ENCODE measurements around the gene ALPG.
A peak's percentile ranks its signal among the peaks of the same experiment; 100 is the strongest.

The ALPG gene

DNA sequence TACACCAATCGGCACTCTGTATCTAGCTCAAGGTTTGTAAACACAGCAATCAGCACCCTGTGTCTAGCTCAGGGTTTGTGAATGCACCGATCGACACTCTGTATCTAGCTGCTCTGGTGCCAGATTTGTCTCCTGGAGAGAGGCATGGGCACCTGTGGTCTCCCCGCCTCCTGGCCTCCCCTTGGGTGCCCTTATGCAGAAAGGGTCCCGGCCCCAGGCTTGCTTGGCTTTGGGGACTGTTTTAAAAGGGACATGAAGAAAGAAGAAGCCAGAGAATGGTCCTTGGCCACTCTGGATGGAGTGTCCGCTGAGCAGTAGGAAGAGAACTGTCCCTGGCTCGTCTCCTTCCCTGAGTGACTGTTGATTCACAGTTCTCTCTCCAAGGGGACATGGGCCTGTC is 39.6 kb upstream of the ALPG start:
- H3K79me2 ChIP-seq (ENCODE audit: insufficient read depth, low read length), result no peaks in the 10 kb centered on the region

DNA sequence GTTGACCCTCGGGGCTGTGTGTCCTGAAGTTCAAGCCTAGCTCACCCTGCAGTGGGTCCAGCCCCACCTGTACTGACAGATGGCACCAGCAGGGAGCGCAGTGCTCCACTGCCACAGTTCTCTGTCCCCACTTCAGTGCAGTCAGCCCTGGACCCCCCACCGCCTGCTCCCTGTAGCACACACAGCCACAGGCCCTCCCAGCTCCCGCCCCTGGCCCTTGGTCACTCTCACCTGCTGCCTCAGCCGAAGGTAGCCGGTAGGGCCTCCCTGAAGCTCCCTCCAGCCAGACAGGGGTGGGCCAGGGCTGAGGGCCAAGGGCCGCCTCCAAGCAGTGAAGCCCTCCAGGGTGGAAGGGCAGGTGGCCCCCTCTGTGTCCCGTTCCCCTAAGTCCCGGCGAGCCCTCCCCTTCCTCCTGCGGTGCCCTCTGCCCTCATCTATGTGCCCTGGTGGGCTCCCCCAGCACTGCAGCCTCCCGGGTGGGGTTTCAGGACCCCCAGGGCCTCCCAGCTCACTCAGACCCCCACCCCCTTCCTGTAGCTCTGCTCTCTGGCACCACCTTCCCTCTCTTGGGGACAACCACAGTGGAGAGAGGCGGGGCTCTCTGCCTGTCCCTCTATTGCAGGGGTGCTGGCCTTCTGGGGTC is 38.9 kb upstream of the ALPG start:
- TF ChIP-seq CTCF (IDR thresholded peaks at IDR 0.05; ENCODE audit: low read length) (peak; percentile 39; the same call in 1 of the 2 replicates), EZH2 (IDR thresholded peaks at IDR 0.05; ENCODE audit: borderline replicate concordance, low read length) (no peak)
- Histone ChIP-seq H3K9ac (ENCODE audit: low read length) (no peak overlapping the region), H3K27ac (ENCODE audit: low read depth, low read length, poor library complexity, severe bottlenecking) (no peak overlapping the region), H3K4me2 (ENCODE audit: low read length) (no peak overlapping the region), H3K4me3 (ENCODE audit: low read depth, low read length, poor library complexity, severe bottlenecking) (no peak overlapping the region), H4K20me1 (ENCODE audit: insufficient read depth, low read length) (no peaks in the 10 kb centered on the region), H3F3A (ENCODE audit: insufficient read depth, low read length) (no peaks in the 10 kb centered on the region), H3K27me3 (ENCODE audit: insufficient read depth, low read length) (no peaks in the 10 kb centered on the region), H3K9me2 (ENCODE audit: low read depth, low read length) (no peaks in the 10 kb centered on the region), H3K9me3 (ENCODE audit: low read length) (no peaks in the 10 kb centered on the region), H2AFZ (ENCODE audit: low read length) (no peak overlapping the region), H3K79me2 (ENCODE audit: insufficient read depth, low read length) (no peaks in the 10 kb centered on the region), H3K4me1 (ENCODE audit: insufficient read depth, low read length, severe bottlenecking) (peaks cover 10% of the 10 kb centered on the region), H3K36me3 (ENCODE audit: insufficient read depth, low read length) (no peaks in the 10 kb centered on the region)

More for the DNA sequence above, 39.6 kb upstream of the ALPG start:
- Histone ChIP-seq H3K9me3 (ENCODE audit: low read length) (no peaks in the 10 kb centered on the region), H3F3A (ENCODE audit: insufficient read depth, low read length) (no peaks in the 10 kb centered on the region), H2AFZ (ENCODE audit: low read length) (no peak overlapping the region), H3K9ac (ENCODE audit: low read length) (no peak overlapping the region), H3K27me3 (ENCODE audit: insufficient read depth, low read length) (no peaks in the 10 kb centered on the region), H3K4me2 (ENCODE audit: low read length) (no peak overlapping the region), H3K27ac (ENCODE audit: low read depth, low read length, poor library complexity, severe bottlenecking) (no peak overlapping the region), H3K4me1 (ENCODE audit: insufficient read depth, low read length, severe bottlenecking) (peaks cover 10% of the 10 kb centered on the region), H3K36me3 (ENCODE audit: insufficient read depth, low read length) (no peaks in the 10 kb centered on the region), H3K9me2 (ENCODE audit: low read depth, low read length) (no peaks in the 10 kb centered on the region), H4K20me1 (ENCODE audit: insufficient read depth, low read length) (no peaks in the 10 kb centered on the region), H3K4me3 (ENCODE audit: low read depth, low read length, poor library complexity, severe bottlenecking) (no peak overlapping the region)
- TF ChIP-seq CTCF (IDR thresholded peaks at IDR 0.05; ENCODE audit: low read length), result no peak
- no peak for TF ChIP-seq EZH2 (IDR thresholded peaks at IDR 0.05; ENCODE audit: borderline replicate concordance, low read length)

- Histone ChIP-seq H3K36me3 (ENCODE audit: insufficient read depth, low read length) (no peaks in the 10 kb centered on the region), H4K20me1 (ENCODE audit: insufficient read depth, low read length) (no peaks in the 10 kb centered on the region), H3K79me2 (ENCODE audit: insufficient read depth, low read length) (no peaks in the 10 kb centered on the region), H3K4me3 (ENCODE audit: low read depth, low read length, poor library complexity, severe bottlenecking) (no peak overlapping the region), H3K27ac (ENCODE audit: low read depth, low read length, poor library complexity, severe bottlenecking) (no peak overlapping the region), H3F3A (ENCODE audit: insufficient read depth, low read length) (no peaks in the 10 kb centered on the region), H3K27me3 (ENCODE audit: insufficient read depth, low read length) (no peaks in the 10 kb centered on the region), H3K4me2 (ENCODE audit: low read length) (no peak overlapping the region), H3K9me2 (ENCODE audit: low read depth, low read length) (no peaks in the 10 kb centered on the region), H3K4me1 (ENCODE audit: insufficient read depth, low read length, severe bottlenecking) (peaks cover 10% of the 10 kb centered on the region), H3K9me3 (ENCODE audit: low read length) (no peaks in the 10 kb centered on the region), H2AFZ (ENCODE audit: low read length) (no peak overlapping the region), H3K9ac (ENCODE audit: low read length) (no peak overlapping the region)
- TF ChIP-seq EZH2 (IDR thresholded peaks at IDR 0.05; ENCODE audit: borderline replicate concordance, low read length) (no peak), CTCF (IDR thresholded peaks at IDR 0.05; ENCODE audit: low read length) (no peak)
Observed at GRCh38 chr2:232368311-232368731, 38.3 kb upstream of the ALPG start.
